Measurements from ENCODE around the gene WDR48.

WDR48 gene

GRCh38 chr3:39102504-39103323 is 50.9 kb downstream of the WDR48 start:
- no peak for DNase-seq

DNA sequence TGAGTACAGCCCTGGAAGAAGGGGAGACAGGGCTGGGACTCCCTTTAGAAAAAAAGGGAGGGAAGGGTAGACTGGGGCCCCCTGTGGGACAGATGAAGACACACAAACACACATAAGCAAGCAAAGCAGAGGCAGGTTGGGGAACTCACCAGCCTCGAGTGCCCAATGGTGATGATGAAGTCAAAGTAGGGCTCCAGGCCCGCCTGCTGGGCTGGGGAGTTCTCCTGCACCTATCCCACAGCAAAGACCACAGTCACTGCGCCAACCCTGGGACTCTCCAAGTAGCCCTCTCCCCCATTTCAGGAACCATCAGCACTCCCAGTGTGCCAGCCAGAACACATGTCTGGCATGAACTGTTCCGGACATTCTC is 51.5 kb downstream of the WDR48 start:
- DNase-seq = no peak

DNA sequence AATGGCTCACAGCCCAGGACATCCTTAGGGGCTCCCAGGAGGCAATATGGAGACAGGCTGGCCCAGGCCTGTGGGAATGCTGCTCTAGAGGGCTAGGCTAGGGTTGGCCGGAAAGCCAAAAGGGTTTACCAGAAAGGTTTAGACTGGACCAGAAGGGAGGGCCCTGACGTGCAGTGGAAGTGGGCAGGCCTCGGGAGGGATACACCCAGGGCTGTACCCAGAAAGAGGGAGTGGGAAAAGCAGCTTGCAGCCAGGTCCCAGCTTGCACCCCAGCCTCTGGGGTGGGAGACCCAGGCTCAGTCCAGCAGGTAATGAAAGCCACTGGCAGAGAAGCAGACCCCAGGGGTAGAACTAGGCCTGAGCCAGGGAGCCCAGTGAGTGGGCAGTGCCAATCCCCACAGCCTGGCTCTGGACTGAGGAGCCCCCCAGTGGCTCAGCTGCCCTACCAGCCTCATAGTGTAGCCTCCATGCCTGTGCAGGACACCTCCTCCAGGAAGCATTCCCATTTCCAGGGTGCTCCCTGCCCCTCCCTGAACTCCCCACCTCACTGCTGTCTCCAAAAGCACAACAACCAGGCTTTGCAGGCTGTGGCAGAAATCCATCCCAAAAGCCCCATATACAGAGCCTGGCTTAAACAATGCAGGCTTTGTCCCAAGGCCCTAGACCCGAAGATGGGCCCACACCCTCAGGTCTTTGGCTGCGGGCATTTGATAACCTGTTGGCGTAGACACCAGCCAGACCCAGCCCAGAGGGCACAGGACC is 52.2 kb downstream of the WDR48 start:
- DNase-seq = no peak

DNA sequence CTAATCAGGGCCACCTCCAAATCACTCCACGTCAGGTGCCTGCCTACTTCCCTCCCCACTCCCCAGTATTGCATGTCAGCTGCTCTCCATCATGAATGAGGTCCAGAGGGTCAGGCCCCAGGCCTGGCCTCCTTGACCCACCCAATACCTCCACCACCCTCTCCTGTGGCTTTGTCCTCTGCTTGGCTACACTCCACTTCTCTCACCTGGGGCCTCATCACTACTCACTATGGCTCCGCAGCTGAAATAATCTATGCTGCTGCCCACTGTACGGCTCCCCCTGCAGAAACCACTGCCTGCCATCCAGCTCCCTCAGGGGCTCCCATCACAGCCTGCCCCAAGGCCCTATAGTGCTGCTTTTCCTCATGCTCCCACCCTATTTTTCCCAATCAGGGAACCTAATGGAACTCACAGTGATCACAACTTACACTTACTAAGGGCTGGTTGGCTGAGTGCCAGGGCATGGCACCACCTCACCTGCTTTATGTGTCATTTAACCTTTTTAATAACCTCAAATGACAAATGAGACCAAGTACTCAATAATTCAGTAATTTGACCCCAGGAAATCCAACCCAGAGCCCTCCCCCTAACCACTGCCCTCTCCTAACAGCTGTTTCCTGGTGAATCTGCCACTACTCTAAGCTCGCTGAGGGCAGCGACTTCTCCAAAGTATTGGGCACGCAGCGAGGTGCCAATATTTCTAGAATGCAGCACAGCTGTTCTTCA is 53.3 kb downstream of the WDR48 start:
- no peak for DNase-seq

GRCh38 chr3:39105687-39106063 is 53.9 kb downstream of the WDR48 start:
- DNase-seq = no peak

GRCh38 chr3:39106281-39106811 is 54.5 kb downstream of the WDR48 start:
- no peak for DNase-seq

GRCh38 chr3:39106851-39107387 is 55.1 kb downstream of the WDR48 start:
- peak; percentile 52 for DNase-seq

DNA sequence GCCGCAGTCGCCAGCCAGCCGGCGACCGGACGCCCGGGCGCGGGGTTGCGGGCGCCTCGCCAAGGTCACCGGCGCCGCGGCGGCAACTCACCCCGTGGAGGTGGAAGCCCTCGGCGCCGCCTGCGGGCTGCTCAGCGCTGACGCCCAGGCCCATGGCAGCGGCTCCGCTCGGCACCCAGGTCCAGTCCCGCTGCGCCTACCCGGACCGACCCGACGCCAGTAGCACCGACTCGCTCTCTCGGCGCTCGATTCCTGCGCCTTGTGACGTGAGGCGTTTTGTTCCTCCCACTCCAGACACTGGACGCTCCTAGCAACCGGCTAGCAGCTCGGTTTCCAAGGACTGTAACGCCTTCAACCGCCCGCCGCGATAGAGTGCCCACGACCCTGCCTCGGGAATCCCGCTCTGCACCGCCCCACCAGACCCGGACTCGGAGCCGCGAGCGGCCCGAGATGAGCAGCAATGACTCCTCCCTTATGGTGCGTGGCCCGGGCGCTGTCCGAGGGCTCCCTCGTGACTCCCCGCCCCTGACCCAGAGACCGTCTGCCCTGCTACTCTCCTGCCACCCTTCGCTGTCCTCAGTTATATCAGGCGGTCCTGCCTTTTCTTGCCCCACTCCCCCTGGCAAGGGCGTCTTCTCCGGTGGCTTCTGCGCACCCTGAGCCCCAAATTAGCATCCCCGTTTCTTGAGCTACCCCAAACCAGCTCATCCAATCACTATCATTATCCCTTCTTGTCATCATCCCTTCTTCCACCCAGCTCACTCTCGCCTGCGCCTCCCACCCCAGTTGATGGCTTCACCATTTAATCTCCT is 55.8 kb downstream of the WDR48 start, which contains the start of the genes GORASP1 and TTC21A:
TSS of gene GORASP1 (minus strand) at position 240 of the 812 bp plus-strand sequence. CDS start at position 154, 86 bp downstream.
TSS of gene TTC21A (plus strand) at position 293 of the 812 bp plus-strand sequence. CDS start at position 451, 158 bp downstream.
- DNase-seq = peak; percentile 79

DNA sequence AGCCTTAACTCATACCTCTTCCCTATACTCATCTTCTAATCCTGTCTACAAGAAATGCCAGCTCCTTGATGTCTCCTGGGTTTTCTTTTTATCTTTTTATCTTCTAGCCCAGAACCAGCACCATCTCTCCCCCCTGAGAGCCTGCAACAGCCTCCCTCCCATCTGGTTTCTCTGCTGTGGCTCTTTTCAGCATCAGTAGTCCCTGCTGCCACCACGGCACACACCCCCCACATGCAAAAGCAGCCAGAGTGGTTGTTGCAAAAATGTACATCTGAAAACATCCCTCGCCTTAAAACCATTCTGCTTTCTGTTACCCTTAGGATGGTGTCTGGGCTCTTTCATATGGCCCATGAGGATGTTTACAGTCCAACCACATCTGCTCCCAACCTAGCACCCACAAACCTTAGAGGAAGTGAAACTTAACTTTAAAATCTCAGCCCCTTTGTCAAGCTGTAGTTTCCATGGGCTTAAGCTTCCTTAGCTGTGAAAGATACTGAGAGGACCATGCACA is 56.4 kb downstream of the WDR48 start:
- DNase-seq = no peak

GRCh38 chr3:39109086-39109485 is 57.3 kb downstream of the WDR48 start:
- no peak for DNase-seq

DNA sequence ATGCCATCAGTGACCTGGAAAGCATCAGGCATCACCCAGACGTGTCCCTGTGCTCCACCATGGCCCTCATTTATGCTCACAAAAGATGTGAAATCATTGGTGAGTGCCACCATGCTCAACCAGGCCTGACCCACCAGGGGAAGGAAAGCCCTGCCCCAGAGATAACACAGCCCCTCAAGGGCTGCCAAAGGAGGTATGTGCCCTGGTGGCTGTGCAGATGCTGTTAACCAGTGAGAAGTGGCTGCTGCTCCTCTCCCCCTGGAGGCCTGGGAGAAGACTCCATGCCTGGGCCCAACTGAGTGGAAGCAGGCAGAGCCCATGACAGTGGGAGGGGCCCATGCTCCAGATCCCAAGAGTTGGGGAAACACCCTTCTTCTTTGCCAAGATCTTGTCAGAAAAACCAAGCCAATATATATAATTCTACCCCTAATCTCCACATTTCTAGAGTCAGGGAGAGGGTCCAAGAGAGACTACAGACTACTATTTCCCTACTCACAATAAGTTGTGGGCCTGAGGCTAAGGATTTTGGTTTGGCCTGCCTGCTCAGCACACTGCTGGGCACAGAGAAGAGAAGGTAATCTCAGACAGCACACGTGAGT is 58.3 kb downstream of the WDR48 start:
- DNase-seq = no peak

DNA sequence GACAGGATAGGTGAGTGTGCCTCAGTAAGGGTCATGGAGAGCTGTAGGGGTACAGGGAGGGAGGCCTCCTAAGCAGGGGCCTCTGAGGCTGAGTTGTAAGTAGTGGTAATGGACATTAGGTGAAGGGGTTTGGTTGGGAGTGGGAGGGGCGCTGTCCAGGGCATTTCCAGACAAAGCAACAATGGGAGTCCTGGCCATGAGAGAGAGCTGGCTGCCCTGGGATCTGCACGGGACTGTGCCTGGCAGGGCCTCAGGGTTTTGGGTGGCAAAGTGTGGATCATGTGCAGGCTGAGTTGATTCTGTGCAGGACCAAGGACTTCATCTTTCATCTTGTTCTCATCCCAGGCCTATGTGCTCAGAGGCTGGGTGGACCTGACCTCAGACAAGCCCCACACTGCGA is 60.3 kb downstream of the WDR48 start:
- no peak for DNase-seq

DNA sequence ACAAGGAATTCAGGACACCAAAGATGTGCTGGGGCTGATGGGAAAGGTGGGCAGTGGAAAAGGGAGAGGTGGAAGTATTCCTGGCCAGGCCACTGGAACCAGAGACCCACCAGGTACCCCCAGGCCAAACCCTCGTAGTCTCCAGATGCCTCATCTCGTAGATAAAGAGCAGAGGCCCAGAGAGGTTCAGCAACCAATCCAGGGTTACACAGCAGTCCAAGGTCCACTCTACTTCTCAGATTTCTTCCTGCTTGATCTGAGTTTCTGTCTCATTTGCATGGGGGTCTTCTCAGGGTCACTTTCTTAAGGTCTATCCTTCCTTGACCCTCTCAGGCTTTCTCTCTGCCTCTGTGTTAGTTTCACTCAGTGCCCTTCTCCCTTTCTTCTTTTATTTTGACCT is 60.7 kb downstream of the WDR48 start:
- no peak for DNase-seq

DNA sequence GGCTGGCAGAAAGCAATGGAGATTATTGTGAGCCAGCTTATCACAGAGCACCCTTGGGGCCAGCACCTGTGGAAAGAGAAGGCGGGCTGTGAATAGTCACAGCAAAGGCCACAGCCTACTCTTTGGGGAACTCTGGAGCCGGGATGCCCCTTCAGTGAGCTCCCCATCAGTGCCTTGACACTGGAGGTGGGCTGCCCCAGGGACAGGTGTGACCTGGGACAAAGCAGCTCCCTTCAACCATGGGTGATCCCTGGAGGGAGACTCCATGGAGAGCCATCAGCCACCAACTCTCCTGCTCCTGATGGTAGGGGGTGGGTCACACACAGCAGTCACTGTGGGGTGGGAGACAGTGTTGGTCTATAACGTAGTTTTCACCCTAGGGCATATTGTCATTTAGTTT is 61.5 kb downstream of the WDR48 start:
- DNase-seq = no peak

GRCh38 chr3:39114456-39114855 is 62.6 kb downstream of the WDR48 start:
- no peak for DNase-seq

GRCh38 chr3:39115870-39116269 is 64.1 kb downstream of the WDR48 start:
- no peak for DNase-seq

DNA sequence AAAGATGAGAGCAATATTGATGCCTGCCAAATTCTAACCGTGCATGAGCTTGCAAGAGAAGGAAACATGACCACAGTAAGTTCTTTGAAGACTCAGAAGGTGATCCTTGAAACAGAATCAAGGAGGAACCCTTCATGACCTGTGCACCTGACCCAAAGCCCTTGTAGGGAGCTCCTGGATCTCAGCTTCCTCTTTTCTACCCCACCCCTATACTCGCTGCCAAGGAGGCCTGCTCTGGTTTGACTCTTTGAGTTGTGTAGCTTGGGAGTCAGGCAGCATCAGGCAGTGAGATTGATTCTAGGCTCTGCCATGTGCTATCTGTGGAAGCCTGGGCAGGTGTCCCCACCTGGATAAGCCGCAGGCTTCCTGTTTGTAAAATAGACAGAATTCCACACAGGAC is 66.3 kb downstream of the WDR48 start:
- no peak for DNase-seq

DNA sequence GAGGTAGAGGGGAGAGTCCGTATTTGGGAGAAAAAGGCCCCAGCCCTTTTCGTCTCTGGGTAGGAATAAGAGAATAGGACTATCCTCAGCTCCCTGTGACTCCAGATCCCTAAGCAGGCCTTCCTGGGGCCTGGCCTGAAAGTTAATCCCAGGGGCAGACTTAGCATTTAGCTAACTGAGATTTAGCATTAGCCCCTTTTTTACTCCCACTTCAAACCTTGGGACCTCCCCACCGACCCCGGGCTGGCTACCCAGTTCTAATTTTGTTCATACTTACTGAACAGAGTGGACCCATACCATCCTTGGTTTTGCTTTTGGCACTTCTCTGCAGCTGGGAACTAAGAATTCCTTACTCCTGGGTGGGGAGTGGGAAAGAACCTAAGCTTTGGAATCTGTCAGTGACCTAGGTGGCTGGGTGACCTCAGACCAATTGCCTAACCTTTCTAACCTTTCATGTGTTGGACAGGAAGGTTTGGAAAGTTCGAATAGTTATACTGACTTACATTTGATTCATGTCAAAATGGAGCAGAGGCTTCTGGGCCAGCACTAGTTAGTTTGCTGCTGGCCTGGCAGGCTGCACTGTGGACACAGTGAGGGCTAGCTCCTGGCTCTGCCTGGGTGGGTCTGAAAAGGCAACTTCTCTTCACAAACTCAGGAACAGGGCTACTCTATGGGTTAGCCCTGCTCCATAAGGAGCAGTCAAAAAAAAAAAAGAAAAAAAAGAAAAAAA is 67.3 kb downstream of the WDR48 start:
- DNase-seq = no peak

- DNase-seq = no peak
Measured at GRCh38 chr3:39121621-39122020, 69.8 kb downstream of the WDR48 start.

GRCh38 chr3:39122813-39123212 is 71.0 kb downstream of the WDR48 start:
- DNase-seq = no peak
